GM21423 (cell line): ENCODE data around the gene NOSTRIN.
A peak's percentile ranks its signal among the peaks of the same experiment; 100 is the strongest.
"Not testable (repeated sequence)": the region's sequence is repeated elsewhere in the genome, so short reads cannot be mapped to it uniquely, and the experiment has no call there.

ENCODE experiments used
- ATAC-seq: cut with Tn5 transposase; IDR thresholded peaks from one replicate; pipeline ENCODE4 v1.9.1; 2021; ENCODE audit warnings: mild to moderate bottlenecking, moderate library complexity; ENCODE audit not compliant: unreplicated experiment

The NOSTRIN gene

GRCh38 chr2:168867164-168867563 lies 64.7 kb downstream of the NOSTRIN start:
- not testable (repeated sequence) for ATAC-seq

GRCh38 chr2:168870369-168870768 lies 67.9 kb downstream of the NOSTRIN start:
- not testable (repeated sequence) for ATAC-seq

- not testable (repeated sequence) for ATAC-seq
These were observed 68.4 kb downstream of the NOSTRIN start for GRCh38 chr2:168870824-168871223.

- ATAC-seq = no peak
These were observed 72.1 kb downstream of the NOSTRIN start for GRCh38 chr2:168874368-168875054.

GRCh38 chr2:168882163-168882562 lies 79.7 kb downstream of the NOSTRIN start:
- ATAC-seq = not testable (repeated sequence)

GRCh38 chr2:168884975-168885374 lies 82.5 kb downstream of the NOSTRIN start:
- no peak for ATAC-seq

GRCh38 chr2:168889635-168890005 lies 87.2 kb downstream of the NOSTRIN start:
- ATAC-seq = no peak

GRCh38 chr2:168890006-168890782 lies 87.8 kb downstream of the NOSTRIN start, which contains the start of gene SPC25:
Gene SPC25 (minus strand): TSS chr2:168890430. CDS start chr2:168889519, 911 bp downstream.
- ATAC-seq = peak; percentile 100

- no peak for ATAC-seq
These were observed 89.9 kb downstream of the NOSTRIN start for GRCh38 chr2:168892327-168892726.

- no peak for ATAC-seq
These were observed 91.7 kb downstream of the NOSTRIN start for GRCh38 chr2:168894101-168894500.

- no peak for ATAC-seq
These were observed 92.3 kb downstream of the NOSTRIN start for GRCh38 chr2:168894720-168895119.

- no peak for ATAC-seq
These were observed 93.3 kb downstream of the NOSTRIN start for GRCh38 chr2:168895771-168896170.

GRCh38 chr2:168896783-168897182 lies 94.3 kb downstream of the NOSTRIN start:
- no peak for ATAC-seq

- no peak for ATAC-seq
These were observed 95.0 kb downstream of the NOSTRIN start for GRCh38 chr2:168897449-168897848.

- no peak for ATAC-seq
These were observed 98.6 kb downstream of the NOSTRIN start, which contains the start of gene G6PC2 for GRCh38 chr2:168901003-168901402. Gene G6PC2 (plus strand): TSS chr2:168901291. CDS start chr2:168901332, 41 bp downstream.

GRCh38 chr2:168903888-168904287 lies 101.5 kb downstream of the NOSTRIN start:
- ATAC-seq = no peak

GRCh38 chr2:168904358-168904757 lies 101.9 kb downstream of the NOSTRIN start:
- no peak for ATAC-seq

GRCh38 chr2:168907940-168908662 lies 105.7 kb downstream of the NOSTRIN start:
- ATAC-seq = no peak

GRCh38 chr2:168910330-168910729 lies 107.9 kb downstream of the NOSTRIN start:
- no peak for ATAC-seq

- ATAC-seq = no peak
These were observed 110.0 kb downstream of the NOSTRIN start for GRCh38 chr2:168912466-168912865.

- ATAC-seq = no peak
These were observed 110.5 kb downstream of the NOSTRIN start for GRCh38 chr2:168912901-168913369.
